HEK293T (cell line): ENCODE measurements around the gene DNAJC10.

ENCODE experiments used
- HDGF ChIP-seq: fragments of 450-650 bp; IDR thresholded peaks from 2 replicates; pipeline ENCODE4 v1.6.1; 2017; ENCODE audit warnings: antibody characterized with exemption, borderline replicate concordance
- SUZ12 ChIP-seq: fragments of 450-650 bp; IDR thresholded peaks from 2 replicates; pipeline ENCODE4 v1.6.1; 2016; ENCODE audit warnings: mild to moderate bottlenecking

DNA sequence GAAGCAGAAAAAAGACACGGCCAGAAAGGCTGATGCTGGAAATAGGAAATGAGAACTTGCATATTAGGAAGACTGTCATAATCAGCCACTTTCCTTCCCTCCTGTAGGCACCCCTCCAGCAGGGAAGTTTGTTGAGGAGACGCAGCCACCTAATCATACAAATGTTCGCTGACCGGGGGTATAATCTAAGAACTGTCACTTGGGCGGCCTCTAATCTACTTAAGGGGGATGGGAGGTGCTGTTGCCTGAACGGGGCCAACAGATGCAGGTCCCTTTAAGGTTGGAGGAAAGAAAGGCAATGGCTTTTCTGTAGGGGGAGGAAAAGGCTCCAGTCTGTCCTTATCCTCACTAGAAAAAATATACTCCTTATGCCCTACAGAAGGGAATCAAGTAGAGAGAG lies 50.6 kb downstream of the DNAJC10 start:
- TF ChIP-seq HDGF (no peak), SUZ12 (no peak)
